NOMO-1 treated with dmso at 0.1 percent for 144 hours (cell line): Measurements from ENCODE around the gene MTUS2.

ENCODE experiments used
- DNase-seq: peaks from one replicate; lab custom pipeline; 2025; ENCODE audit not compliant: unreplicated experiment; lab: John Stamatoyannopoulos, UW

The MTUS2 gene

GRCh38 chr13:29499506-29500165, 679.5 kb downstream of the MTUS2 start:
- no peak for DNase-seq

- DNase-seq, result no peak
Measured at GRCh38 chr13:29500386-29500785, 680.2 kb downstream of the MTUS2 start.

- no peak for DNase-seq
Measured at GRCh38 chr13:29501674-29502073, 681.5 kb downstream of the MTUS2 start.

DNA sequence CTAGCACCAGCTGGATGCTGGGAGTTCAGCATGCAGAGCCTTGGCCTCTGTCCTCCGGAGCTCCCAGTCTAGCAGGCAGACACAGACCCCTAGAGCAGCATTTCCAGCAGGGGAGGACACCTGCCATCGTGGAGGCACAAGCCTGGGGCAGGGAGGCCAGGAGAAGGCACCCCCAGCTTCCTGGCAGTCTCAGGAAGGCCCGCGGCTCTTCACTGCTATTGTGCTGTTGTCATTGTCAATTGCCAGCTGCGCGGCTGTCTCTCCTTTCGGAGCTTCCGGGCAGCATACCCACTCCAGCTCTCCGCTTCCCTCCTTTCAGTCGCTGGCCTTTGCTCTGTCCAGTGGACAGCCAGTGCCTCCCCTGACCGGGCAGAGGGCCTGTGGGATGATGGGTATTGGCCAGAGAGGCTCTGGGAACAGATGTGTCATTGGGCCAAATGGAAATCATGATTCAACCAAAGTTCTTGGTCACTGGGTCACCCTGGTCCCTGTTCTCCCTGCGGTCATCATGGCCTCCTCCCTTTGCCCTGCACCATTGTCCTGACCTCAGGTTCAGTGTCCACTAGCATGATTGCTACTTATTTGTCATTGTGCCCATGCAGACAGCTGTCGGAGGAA, 682.4 kb downstream of the MTUS2 start:
- no peak for DNase-seq

- no peak for DNase-seq
Measured at GRCh38 chr13:29503041-29503837, 683.1 kb downstream of the MTUS2 start.

GRCh38 chr13:29504691-29505090, 684.6 kb downstream of the MTUS2 start:
- no peak for DNase-seq

- DNase-seq, result no peak
Measured at GRCh38 chr13:29505511-29505910, 685.4 kb downstream of the MTUS2 start.

DNA sequence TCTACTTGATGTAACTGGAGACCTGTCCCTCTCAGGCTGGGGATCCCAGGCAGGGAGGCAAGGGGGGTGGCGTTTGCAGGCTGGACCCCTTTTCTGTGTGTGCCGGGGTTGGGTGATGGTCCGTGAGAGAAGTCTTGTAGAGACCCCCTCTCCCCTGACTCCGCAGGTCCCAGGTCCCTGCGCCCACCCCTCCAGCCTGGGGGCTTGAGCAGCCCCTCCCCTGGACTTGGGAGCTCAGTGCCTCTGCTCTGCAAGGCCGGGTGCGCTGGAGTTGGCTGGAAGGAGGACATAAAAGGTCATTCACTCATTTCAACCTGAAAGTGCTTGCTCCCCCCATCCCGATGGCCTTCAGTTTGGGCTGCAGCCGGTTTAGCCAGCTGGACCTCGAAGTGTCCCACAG, 685.8 kb downstream of the MTUS2 start:
- DNase-seq, result no peak

DNA sequence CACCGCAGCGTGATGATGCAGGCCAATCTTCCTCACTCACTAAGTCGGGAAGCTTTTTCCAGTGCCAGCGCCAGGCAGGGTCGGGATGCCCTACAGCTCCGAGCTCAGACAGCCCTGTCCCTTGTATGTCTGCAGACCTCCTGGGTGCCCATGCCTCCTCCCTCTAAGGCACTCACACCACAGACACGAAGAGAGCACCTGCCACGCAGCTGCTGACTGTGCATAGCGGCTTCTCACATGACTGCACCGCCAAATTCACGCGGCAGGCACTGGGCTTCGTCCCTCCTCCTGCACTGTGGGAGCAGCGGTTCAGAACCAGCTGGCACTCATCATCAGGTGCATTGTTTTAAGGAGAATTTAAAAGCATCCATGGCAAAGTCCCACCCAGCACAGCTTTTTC, 687.2 kb downstream of the MTUS2 start:
- no peak for DNase-seq

GRCh38 chr13:29508130-29508875, 688.2 kb downstream of the MTUS2 start:
- peak; percentile 4 for DNase-seq

DNA sequence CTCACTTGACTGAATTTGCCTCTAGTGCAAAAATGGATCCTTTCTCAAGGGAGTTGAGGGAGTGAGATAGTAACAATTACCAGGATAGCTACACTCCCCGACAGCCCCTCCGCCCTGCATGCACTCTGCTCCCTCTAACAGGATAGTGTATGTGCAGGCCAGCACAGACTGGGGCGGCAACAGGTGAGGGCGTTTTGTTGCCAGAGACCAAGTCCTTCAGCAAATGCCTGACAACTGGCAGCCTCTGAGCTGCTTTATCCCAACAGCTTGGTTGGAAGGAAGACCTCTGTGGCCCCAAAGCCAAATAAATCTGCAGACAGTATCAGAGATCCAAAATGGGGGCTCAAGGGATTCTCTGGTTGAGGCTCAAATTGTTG, 688.7 kb downstream of the MTUS2 start:
- no peak for DNase-seq

DNA sequence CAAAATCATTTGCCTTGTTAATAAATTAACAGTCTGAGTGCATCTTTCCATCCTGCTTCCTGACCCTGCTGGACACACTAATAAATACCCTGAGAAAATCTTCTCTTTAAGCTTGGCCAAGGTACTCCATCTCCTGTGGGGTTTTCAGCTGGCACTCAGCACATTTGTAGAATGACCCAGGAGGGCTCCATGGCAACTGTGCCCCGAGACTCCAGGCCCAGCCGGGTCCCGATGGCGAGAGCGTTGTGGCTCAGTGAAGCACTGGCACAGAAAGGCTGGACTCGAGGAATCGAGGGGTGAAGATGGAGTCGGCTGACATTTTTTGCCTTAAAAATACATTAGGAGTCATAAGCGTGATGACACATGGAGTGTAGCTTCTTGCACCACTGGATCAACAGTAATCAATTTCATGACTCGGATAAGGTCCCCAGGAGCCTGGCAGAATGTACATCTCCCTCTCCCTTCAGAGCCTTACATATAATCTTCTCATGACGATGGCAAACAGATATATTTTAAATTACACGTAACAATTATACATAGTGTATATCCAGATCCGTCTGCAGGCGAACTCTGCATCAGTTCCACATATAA, 690.0 kb downstream of the MTUS2 start:
- DNase-seq, result no peak

DNA sequence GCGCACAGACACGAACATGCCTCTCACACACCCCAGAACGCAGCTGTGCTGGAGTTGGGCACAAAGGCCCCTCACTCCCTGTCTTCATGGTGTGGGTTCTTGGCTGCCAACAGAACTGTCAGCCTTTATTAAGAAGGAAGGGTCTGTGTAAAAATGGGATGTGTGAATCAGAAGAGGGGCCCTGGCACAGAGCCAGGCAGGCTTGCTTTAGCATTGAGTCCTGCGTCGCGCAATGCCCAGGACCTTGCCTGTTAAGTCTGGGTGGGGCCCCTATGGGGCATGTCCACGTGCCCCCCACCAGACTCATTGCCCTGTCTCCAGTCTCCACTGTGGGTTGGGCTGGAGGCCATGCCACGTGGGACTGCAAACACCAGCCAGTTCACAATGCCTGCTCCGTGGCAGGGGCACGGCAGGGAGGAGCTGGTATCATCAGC, 690.5 kb downstream of the MTUS2 start:
- no peak for DNase-seq

DNA sequence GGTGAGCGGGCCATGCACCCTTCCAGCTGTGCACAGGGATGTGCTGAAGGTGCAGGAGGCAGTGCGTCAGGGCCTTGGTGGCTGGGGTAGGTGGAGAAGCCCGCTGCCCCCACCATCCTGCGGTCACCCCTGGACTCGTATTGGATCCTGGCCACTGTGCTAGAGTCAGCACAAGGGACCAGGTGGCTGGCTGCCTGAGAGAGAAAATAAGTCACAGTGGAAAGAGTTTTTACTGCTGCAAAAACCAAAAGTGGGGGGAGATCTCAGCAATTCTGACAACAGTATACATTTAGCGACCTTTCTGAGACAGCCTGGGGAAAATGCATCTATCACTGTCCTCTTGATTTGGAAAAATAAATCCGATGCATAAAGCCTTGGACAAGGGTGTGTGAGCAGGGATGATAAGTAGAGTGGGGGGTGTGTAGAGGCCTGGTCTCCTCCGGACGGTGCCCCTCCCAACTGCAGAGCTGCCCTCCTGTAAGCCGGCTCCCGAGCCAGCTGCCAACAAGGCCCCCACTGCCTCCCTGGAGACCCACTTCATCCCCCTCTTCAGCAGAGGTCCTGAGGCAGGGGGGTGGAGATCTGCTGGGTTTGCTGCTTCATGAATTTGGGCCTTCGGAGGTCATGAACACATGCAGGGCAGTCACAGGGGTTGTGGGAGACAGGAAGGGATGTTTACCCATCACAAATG, 691.1 kb downstream of the MTUS2 start:
- no peak for DNase-seq

DNA sequence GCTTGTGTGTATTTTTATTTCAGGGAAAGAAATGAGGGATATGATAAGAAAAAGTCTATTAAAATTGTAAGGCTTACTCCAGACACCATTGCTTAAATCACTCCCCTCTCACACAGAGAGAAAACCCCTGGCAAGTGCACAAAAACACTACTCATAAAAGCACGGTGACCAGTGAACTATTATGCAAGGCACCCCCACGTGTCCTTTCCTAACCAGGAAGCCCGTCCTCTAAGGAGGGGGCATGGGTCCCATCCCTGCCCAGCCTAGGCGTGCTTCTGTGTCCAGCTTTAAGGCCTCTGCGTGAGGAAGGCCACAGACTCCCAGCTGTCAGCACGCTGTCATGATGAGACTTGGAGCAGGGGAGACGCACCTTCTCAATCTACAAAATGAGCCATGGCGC, 691.8 kb downstream of the MTUS2 start:
- DNase-seq, result no peak

DNA sequence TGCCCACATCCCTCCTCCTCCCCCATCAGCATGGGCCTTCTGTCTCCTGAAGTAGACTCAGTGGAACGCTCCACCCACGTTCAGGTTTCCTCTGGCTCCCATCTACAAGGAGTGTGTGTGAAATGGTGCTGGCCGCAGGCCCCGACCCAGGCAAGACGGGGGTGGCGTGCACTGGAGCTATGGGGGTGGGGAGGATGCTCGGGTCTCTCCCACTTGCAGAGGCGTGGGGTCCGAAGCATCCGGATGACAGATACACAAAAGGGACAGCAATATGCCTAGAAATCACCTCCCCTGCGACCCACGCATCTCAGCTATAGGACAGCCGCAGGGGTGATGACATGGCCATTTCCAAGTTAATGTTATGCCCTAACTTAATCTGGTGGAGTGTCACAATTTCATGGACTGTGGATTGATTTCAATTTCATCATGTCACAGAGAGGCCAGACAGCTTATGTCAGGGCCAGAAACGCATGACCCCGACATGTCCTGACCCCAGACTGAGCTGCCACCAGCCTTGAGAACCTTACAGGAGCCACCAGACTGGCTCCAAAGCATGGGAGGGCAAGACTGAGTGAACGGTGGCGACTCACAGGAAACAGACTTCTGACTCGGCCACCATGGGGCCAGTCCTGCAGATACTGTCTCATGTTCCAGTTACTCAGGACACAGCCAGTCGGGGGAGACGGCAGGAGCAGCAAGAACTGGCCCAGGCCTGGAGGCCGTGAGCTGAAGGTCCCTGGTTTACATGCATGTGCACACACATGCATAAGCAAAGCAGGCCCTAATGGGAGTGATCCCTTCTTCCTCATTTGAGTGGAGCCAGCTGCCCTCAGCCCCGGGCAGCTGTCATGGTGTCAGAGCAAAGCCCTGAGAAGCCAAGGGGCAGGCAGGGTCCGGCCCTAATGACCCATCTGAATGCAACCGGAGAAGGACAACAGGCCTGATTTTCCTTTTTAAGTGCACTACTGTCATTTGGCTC, 693.2 kb downstream of the MTUS2 start:
- DNase-seq, result no peak

GRCh38 chr13:29513981-29514719, 694.0 kb downstream of the MTUS2 start:
- DNase-seq, result no peak

DNA sequence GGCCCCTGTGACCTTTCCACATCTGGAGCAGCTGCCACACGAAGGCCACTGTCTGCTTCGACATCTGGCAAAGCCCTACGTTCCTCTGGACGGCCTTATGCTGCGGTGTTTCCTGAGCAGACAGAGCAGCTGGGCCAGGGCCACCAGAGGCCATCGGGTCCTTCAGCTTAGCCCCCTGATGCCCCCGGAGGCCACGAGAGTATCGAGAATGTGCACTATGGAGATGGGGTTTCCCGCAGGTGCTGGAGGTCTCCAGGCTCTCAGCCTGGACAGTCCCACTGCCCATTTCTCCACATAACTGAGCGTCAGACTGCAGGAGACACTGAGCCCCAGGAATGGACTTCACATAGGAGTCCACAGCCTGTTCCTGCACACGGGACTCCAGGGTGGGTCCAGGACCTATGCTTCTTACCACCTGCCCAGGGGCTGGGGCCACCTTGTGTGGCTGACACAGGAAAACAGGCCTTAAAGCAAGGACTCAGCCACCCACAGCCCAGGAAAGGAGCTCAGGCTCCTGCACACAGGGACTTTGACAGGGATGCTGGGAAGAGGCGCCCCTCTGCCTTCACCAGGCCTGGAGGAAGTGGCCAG, 694.7 kb downstream of the MTUS2 start:
- DNase-seq, result no peak
